NB4 (cell line): ENCODE results near the gene RIC8B.

ENCODE experiments used
- DNase-seq: peaks from one replicate; pipeline ENCODE4 v3.0.0; 2010; ENCODE audit warnings: low read depth
- H3K4me3 ChIP-seq: one replicate; pipeline ENCODE4 v1.5.1; 2011; ENCODE audit warnings: mild to moderate bottlenecking, low read depth, low read length, moderate library complexity
- MAX ChIP-seq: IDR thresholded peaks from 2 replicates; pipeline ENCODE4 v1.6.1; 2011; ENCODE audit warnings: low read depth, low read length
- MYC ChIP-seq: IDR thresholded peaks from 2 replicates; pipeline ENCODE4 v1.6.1; 2011; ENCODE audit warnings: low read depth, low read length
- POLR2A ChIP-seq: IDR thresholded peaks from 2 replicates; pipeline ENCODE4 v1.6.1; 2011; ENCODE audit warnings: mild to moderate bottlenecking; ENCODE audit not compliant: insufficient read length; ENCODE audit errors: extremely low read depth
- TF ChIP-seq, protein P1 (sequence below): IDR thresholded peaks from one replicate; pipeline ENCODE4 v1.5.1; 2012; ENCODE audit warnings: low read depth, low read length

Gene RIC8B

DNA sequence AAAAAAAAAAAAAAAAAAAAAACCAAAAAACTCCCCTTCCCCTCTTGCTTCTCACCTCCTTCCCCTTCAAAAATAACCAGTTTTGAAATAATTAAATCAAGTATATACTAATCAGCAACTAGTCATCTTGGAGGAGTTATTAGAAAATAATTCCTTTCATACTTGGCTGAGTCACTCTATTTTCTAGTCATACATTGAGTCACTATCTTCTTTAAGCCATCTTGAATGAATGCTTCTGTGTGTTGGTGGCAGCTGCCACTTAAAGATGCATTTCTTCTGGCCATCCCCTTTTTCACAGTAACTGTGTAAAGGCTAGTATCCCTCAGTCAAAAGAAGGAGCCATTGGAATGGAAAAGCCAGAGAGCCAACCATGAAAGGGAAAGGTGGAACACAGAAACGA lies 97.0 kb downstream of the RIC8B start:
- no peak for TF ChIP-seq MYC
- DNase-seq: no peak
- no peak overlapping the region for H3K4me3 ChIP-seq

DNA sequence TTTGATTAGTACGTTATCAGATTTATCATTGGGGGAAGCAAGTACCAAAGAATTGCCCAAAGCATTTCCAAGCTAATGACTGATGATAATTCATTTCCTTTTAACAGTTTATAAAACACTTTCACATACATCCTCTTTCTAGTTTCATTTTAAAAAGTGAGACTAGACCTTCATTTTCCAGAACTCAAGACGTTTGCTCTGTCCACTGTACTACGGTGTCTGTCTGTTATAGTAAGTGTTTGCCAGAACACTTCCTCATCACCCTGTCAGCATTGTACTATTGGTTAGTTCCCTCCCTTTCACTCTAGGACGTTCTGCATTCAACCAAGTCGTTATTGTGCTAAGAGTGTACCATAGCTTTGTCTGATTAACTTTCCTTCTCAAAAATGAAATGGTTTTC lies 99.5 kb downstream of the RIC8B start:
- H3K4me3 ChIP-seq: no peak overlapping the region
- no peak for DNase-seq
- TF ChIP-seq MAX: no peak
- TF ChIP-seq, protein P1, sequence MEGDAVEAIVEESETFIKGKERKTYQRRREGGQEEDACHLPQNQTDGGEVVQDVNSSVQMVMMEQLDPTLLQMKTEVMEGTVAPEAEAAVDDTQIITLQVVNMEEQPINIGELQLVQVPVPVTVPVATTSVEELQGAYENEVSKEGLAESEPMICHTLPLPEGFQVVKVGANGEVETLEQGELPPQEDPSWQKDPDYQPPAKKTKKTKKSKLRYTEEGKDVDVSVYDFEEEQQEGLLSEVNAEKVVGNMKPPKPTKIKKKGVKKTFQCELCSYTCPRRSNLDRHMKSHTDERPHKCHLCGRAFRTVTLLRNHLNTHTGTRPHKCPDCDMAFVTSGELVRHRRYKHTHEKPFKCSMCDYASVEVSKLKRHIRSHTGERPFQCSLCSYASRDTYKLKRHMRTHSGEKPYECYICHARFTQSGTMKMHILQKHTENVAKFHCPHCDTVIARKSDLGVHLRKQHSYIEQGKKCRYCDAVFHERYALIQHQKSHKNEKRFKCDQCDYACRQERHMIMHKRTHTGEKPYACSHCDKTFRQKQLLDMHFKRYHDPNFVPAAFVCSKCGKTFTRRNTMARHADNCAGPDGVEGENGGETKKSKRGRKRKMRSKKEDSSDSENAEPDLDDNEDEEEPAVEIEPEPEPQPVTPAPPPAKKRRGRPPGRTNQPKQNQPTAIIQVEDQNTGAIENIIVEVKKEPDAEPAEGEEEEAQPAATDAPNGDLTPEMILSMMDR: no peak
- TF ChIP-seq MYC: no peak
- TF ChIP-seq POLR2A: no peak

DNA sequence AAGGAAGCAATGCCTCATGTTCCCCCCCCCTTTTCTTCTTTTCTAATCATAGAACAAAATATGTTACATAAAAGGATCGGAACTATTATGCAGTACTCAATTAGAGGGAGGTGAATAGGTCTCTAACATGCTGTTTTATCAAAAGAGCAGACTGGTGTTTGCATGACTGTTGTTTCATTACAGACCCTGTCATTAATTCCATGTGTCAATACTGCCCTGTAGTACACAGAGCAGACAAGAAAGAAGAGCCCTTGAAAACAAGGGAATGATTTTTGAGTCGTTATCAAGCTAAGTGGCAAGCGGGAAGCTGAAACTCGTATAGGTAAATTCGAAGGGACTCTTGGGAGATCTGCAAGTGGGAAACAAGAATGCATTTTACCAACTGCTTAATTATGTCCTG lies 104.3 kb downstream of the RIC8B start:
- no peak for DNase-seq
- TF ChIP-seq MAX (no peak), POLR2A (no peak), MYC (no peak)
- TF ChIP-seq, protein P1: no peak
- no peak overlapping the region for H3K4me3 ChIP-seq

DNA sequence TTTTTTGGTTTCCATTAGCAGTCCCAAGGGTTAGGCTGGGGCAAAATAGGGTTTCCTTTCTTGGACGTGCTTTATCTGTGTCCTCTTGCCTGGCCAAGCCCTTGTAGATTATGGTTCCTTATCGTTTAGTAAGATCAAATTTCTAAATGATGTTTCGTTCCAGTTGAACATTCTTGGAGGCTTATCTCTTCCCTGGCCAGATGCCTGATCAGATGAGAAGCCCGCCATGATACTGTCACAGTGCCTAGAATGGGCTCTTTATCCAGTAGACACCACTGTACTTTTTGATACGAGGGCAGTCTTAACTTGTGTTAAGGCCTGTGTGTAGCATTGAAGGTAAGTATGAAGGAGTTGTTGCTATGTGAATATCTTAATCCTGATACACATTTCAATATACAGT lies 105.1 kb downstream of the RIC8B start:
- no peak for DNase-seq
- no peak for TF ChIP-seq MYC
- TF ChIP-seq MAX: no peak
- no peak for TF ChIP-seq POLR2A
- TF ChIP-seq, protein P1: no peak

GRCh38 chr12:106883426-106883825 lies 108.9 kb downstream of the RIC8B start:
- TF ChIP-seq, protein P1: no peak
- TF ChIP-seq MAX: no peak
- no peak for TF ChIP-seq MYC
- TF ChIP-seq POLR2A: no peak
- no peak for DNase-seq
- H3K4me3 ChIP-seq: no peak overlapping the region

More for the DNA sequence above, 105.1 kb downstream of the RIC8B start:
- no peak overlapping the region for H3K4me3 ChIP-seq

GRCh38 chr12:106885026-106885425 lies 110.5 kb downstream of the RIC8B start:
- no peak for DNase-seq
- no peak overlapping the region for H3K4me3 ChIP-seq
- no peak for TF ChIP-seq MAX
- TF ChIP-seq POLR2A: no peak
- TF ChIP-seq MYC: no peak
- TF ChIP-seq, protein P1: no peak
